ENCODE measurements around the gene ACTN4.
A peak's percentile ranks its signal among the peaks of the same experiment; 100 is the strongest.

The ACTN4 gene

GRCh38 chr19:38729653-38730469 lies 82.4 kb downstream of the ACTN4 start:
- Histone ChIP-seq H3K4me3 (no peak overlapping the region), H3K27ac (peak overlapping the region in 6 of 21 experiments; percentile 18 to 37 (median 28))

- no peak overlapping the region for H3K4me3 ChIP-seq
- H3K27ac ChIP-seq: peak overlapping the region in 3 of 21 experiments; percentile 18 to 31 (median 20)
These were observed 83.0 kb downstream of the ACTN4 start for GRCh38 chr19:38730470-38730730.

DNA sequence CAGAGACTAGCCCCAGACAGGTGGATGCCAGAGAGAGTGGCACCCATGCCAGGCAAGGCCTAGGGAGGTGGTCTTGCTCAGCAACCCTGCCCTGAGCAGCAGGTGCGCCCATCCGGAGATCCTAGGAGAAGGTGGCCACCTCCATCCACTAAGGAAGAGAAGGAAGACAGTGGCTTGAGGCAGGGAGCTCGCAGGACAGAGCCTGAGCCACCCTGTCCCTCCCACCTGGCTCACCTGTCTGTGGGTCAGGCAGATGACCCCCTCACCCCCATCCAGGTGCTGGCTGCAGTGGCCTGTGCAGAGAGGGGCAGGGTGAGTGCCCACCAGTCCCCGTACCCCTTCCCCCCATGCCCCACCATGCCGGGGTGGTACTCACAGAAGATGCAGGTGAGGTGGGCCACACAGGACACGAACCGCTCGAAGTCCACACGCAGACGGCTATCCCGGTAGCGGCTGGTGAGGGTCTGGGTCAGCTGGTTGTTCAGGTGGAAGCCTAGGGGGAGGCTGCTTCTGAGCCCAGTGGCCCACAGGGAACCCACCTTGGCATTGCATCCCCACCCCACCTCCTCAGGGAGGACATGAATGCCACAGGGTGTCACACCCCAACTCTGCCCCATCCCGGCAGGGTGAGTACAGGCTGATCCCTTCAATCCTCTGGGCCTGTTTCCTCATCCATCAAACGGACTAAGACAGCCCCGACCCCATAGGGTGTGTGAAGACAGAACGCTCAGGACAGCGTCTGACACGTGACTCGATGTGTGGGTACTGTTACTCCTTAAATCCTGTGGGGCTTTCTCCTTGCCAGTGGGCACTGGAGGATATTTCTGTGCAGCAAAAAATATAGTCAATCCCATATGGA lies 83.5 kb downstream of the ACTN4 start:
- peak overlapping the region in 8 of 21 experiments; percentile 12 to 81 (median 38) for H3K27ac ChIP-seq
- no peak overlapping the region for H3K4me3 ChIP-seq

DNA sequence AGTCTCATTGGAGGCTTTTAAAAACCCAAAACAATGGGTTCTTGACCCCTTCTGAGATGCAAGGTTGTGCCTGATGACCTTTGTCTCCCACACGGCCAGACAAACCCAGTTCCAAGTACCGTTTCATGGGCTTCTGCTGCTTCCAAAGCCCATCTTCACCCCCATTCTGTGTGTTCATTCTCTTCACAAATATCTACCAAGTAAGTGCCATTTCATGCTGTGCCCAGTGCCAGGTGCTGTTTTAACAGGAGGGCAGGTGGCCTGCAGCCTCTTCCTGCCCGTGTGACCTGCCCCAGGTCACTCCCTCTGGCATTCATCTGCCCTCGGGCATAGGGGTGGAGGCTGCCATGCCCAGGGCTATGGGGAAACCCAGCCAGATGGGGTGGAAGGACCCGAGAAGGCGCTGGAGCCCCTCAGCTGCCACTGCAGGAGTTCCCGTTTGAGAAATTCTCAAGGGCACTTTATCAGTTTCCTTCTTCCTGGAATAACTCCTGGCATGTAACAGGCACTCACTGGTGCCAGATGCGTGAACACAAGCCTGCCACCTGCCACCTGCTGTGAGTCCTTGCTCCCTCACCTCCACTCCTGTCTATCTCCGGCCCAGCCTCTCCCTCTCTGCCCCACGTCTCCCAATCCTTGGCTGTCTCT lies 84.3 kb downstream of the ACTN4 start:
- Histone ChIP-seq H3K27ac (peak overlapping the region in 11 of 21 experiments; percentile 12 to 89 (median 53)), H3K4me3 (no peak overlapping the region)

GRCh38 chr19:38733241-38733492 lies 85.7 kb downstream of the ACTN4 start:
- Histone ChIP-seq H3K4me3 (no peak overlapping the region), H3K27ac (peak overlapping the region in 15 of 21 experiments; percentile 9 to 90 (median 48))

- Histone ChIP-seq H3K4me3 (no peak overlapping the region), H3K27ac (peak overlapping the region in 19 of 21 experiments; percentile 23 to 90 (median 64))
These were observed 86.2 kb downstream of the ACTN4 start for GRCh38 chr19:38733493-38734175.

GRCh38 chr19:38734176-38734425 lies 86.7 kb downstream of the ACTN4 start:
- Histone ChIP-seq H3K4me3 (peak overlapping the region in 1 of 7 experiments; percentile 22), H3K27ac (peak overlapping the region in 19 of 21 experiments; percentile 14 to 90 (median 64))

DNA sequence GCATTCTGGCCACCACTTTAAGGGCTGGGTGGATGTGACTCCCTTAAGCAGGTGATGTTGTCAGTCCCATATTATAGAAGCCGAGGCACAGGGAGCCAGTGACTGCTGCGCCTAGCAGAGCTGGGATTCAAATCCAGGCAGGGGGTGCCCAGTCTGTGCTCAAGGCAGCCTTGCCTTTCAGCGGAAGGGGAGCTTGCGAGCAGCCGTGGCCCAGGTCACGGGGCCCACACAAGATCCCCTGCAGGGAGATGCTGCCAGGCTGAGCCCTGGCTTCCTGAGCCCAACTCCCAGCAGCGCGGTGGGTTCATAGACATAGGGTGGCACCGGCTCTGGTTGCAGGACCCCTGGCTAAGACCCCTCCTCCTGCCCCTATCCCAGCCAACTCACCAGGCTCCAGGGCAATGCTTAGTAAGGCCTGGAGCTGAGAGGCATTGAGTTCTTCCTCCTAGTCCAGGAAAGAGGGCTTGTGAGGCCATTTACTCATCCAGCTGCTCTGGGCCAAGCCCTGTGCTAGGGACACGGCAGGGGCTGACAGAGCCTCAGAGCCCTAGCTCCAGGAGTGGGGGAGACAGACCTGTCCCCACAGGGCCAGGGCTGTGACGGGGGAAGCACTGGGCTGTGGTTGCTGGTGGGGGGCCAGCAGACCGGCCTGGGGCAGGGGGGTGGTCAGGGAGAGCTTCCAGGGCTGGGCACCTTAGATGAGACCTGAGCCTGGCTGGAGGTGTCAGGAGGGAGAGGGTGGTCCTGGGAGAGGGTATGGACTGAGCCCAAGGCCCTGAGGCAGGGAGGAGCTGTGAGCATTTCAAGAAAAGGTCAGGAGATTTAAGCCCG lies 87.2 kb downstream of the ACTN4 start:
- Histone ChIP-seq H3K4me3 (peak overlapping the region in 6 of 7 experiments; percentile 6 to 25 (median 12)), H3K27ac (peak overlapping the region; percentile 14 to 90 (median 63))

- Histone ChIP-seq H3K4me3 (peak overlapping the region in 6 of 7 experiments; percentile 6 to 25 (median 12)), H3K27ac (peak overlapping the region; percentile 14 to 90 (median 63))
These were observed 87.8 kb downstream of the ACTN4 start for GRCh38 chr19:38735257-38735686.

- H3K27ac ChIP-seq: peak overlapping the region in 16 of 21 experiments; percentile 12 to 84 (median 60)
- peak overlapping the region; percentile 16 to 43 (median 36) for H3K4me3 ChIP-seq
These were observed 88.6 kb downstream of the ACTN4 start for GRCh38 chr19:38736036-38736412.

DNA sequence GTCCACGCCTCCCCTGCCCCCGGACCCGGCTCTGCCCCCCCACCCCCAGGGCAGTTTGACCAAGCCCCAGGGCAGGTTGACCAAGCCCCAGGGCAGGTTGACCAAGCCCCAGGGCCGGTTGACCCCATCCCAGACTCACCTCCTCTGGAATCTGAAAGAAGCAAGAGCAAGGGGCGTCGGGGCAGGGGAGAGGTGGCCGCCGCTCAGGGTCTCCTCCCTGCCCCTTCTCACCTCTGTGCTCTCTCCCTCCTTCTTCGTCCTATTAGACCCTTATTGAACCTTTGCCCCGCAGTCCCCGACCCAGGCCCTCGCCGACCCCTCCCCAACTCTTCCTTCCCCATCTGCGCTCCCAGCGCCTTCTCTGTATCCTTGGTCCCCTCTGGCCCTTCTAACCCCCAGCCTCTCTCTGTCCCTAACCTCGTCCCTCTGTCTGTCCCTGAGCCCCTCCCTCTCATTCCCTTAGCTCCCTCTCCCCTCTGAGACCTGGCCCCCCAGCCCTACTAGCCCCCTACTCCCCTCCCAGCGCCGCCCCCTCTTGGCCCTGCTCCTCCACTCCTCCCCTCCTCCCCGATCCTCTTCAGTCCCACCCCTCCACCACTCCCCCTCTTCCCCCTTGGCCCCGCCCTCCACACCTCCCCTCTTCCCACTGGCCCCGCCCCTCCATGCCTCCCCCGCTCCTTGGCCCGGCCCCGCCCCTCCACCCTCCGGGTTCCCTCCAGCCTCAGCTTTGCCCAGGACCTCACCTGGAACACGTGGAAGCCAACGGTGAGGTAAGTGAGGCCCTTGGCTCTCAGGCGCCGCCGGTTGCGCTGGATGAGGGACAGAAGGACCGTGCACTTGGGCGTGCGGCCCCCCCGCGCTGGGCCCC lies 89.2 kb downstream of the ACTN4 start:
- peak overlapping the region in 16 of 21 experiments; percentile 12 to 84 (median 60) for H3K27ac ChIP-seq

DNA sequence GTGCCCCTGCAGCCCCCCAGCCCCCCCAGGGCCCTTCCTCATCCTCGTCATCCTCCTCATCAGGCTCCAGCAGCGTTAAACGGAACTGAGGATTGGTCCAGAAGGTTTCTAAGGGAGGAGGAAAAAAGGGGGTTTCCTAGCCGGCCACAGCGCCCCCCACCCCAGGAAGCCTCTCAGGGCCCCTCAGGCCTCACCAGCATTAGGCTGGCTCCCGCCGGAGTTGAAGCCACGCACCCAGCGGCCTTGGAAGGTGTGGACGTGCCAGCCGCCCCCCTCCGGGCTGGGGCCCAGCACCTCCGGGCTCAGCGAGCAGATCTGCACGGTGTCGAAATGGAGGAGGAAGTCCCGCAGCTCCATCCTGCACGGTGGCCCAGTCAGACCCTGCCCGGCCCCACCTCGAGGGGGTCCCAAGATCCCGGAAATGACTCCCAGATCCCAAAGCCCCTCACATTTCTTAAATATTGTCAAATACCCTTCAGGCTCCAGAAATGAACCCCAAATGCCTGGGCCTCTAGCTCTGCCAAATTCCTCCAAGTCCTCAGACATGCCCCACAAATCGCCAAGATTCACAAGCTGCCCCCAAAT lies 89.9 kb downstream of the ACTN4 start:
- H3K27ac ChIP-seq: peak overlapping the region in 6 of 21 experiments; percentile 1 to 63 (median 38)

More for the DNA sequence above, 89.2 kb downstream of the ACTN4 start:
- H3K4me3 ChIP-seq: peak overlapping the region; percentile 16 to 43 (median 36)

GRCh38 chr19:38737921-38738737 lies 90.7 kb downstream of the ACTN4 start:
- Histone ChIP-seq H3K4me3 (no peak overlapping the region), H3K27ac (no peak overlapping the region)

More for the DNA sequence above, 89.9 kb downstream of the ACTN4 start:
- H3K4me3 ChIP-seq: peak overlapping the region in 1 of 7 experiments; percentile 6

- no peak overlapping the region for H3K4me3 ChIP-seq
- peak overlapping the region in 5 of 21 experiments; percentile 3 to 55 (median 37) for H3K27ac ChIP-seq
These were observed 92.2 kb downstream of the ACTN4 start for GRCh38 chr19:38739440-38740256.

DNA sequence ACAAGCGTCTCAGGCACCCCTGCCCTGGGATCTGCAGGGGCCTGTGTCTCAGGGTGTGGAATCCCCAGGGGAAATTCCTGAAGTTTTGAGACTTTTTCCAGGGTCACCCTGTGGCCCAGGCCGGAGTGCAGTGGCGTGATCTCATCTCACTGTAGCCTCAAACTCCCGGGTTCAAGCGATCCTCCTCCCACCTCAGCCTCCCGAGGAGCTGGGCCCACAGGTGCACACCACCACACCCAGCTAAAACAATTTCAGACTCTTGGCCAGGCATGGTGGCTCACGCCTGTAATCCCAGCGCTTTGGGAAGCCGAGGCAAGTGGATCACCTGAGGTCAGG lies 92.8 kb downstream of the ACTN4 start:
- H3K27ac ChIP-seq: peak overlapping the region in 4 of 21 experiments; percentile 3 to 55 (median 33)

DNA sequence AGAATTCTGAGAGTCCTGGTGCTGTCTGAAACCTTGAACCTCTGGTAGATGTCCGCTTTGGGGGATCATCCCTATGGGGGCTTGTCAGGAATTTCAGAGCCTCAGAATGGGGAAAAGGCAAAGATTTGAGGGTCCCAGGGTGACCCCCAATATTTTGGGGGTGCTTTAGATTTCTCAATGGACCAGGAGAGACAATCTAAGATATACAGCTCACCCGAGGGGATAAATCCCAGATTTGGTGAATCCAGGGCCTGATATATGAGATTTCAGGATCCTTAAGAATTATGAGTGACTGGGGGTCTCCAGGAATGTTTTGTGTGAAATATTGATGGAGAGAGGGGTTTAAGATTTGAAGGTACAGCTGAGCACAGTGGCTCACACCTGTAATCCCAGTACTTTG lies 93.5 kb downstream of the ACTN4 start:
- Histone ChIP-seq H3K27ac (no peak overlapping the region), H3K4me3 (no peak overlapping the region)

More for the DNA sequence above, 92.8 kb downstream of the ACTN4 start:
- no peak overlapping the region for H3K4me3 ChIP-seq

Measured in skin epidermis (tissue), 12 donors.